NCI-H524 treated with DMSO at 0.1 percent for 48 hours (cell line): ENCODE results near the gene COL15A1.
"Not testable (repeated sequence)": the region's sequence is repeated elsewhere in the genome, so short reads cannot be mapped to it uniquely, and the experiment has no call there.

Experiments used
- DNase-seq: peaks from one replicate; lab custom pipeline; 2025; lab: John Stamatoyannopoulos, UW

The COL15A1 gene

DNA sequence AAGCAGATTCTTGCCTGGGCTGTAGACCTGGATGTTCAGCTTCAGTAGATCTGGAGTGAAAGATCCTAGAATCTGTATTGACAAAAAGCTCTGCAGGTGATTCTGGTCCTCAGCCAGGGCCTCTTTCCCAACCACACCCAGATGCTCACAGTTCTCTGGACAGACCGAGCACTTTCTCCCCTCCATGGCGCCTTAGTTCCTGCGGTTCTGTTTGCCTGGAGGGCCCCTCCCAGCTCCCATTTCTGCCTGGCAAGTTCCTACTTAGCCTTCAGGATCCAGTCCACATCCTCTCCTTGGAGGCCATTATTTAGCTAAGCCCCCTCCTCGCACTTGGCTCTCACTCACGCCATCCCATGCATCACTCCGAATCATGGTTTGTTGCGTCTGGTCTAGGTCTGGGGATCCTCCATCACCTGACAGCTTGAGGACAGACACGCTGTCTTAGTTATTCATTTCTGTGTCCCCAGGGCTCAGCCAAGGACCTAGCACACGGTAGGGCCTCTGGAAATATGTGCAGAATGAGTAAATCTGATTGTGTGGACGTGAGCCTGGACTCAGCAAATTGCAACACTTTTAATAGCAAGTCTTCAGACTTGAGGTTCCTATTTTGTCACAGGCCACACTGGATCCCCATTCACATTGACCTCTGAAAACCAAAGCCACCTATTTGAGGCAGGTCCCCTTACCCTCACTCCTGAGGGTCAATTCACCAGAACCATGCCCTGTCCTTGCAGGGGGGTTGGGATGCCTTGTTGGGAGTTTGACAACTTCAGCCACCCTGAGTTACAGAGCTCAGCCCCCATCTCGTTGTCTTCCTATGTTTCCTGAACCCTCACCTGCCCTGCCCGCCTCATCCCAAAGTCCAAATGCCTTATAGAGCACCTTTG is 50.7 kb downstream of the COL15A1 start:
- DNase-seq = no peak

DNA sequence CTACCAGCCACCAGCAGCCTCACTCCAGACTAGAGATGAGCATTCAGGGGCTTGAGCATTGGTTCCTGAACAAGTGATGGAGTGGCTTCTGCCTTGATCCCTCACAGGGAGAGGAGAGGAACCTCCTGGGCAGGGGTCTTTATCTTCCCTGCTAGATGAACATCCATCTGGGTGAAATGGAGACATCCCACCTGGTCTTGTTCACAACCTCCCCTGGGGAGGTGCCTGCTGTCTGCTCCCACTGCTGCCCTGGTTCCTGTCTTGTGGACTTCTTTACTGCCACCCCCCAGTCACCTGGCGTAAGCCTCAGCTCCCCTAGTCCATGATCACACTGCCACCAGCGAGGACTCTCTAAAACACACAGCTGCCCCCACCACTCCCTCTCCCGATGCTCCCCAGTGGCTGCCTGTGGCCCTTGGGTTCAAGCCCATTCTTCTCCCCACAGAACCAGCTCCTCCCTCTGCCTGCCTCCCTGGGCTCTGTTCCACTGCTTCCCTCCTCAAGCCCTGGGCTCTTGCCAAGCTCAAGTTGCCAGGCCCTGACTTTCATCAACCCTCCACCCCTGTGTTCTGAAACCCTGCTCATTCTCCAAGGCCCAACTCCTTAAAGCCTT is 51.5 kb downstream of the COL15A1 start:
- DNase-seq = no peak

DNA sequence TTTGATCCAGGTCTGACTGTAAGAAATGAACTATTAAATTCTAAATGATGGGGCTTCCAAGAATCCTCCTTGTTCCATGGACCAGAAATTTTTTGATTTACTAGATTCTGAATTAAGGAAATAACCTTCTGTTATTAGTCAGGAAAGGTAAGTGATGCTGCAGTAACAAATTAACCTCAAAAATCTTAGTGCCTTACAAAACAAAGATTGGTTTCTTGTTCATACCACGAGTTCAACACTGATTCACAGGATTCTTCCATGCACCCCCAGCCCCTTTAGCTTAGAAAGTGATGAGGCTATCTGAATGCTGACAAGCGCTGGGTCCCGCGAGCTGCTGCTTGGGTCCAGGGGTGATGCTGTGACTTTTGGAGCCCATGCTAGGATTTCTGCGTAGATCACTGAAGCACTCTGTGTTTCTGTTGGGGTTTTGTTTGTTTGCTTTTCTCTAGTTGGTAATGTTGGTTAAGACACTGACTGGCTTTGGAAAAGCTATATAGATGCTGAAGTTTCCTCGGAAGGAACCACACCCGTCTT is 52.3 kb downstream of the COL15A1 start:
- DNase-seq = no peak

DNA sequence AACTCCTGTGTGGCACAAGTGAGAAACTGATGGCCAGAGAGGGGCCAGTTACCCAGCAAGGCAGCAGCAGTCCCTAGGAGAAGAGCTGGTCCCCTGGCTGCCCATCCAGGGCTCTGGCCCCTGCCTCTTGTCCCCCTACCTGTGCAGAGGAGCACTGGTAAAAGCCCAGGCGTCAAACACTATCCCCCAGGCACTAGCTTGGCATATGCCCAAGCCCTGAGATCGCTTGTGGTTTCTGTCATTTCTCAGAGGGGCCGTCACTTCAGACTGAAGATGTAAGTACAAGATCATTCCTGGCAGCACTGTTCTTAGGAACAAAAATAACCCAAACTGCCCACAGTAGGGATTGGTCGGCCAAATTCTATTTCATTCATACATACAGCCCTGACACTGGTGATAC is 53.9 kb downstream of the COL15A1 start:
- no peak for DNase-seq

DNA sequence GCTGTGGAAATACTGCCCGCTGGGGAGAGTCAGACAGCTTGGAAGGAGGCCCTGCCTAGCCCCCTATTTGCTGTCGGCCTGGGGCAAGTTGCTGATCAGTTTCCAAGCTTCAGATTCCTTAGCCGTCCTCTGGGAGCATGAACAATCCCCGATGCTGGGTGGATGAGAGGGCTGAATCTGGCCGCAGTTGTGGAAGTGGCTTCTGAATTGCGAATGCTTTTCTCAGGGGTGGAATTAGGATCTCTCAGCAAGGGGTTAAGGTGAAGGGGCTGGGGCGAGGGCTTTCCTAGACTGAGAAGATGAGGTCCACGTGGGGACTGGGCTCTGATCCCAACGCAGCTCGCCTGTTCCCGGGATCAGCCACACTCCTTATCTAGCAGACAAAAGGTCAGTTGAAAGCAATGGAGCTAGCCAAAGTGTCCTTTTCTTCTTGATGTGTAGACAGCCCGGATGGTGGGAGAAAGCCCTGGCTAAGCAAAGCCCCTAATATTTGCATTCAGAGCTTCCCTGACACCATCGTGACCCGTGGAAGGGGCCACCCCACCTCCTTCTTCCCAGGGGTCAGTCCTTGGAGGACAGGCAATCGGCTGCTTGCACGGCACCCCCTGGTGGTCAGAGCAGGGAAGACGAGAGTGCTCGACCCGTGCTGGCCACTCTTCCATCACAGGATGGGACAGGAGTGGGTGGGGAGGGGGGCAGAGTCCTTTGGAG is 54.9 kb downstream of the COL15A1 start:
- DNase-seq = no peak

DNA sequence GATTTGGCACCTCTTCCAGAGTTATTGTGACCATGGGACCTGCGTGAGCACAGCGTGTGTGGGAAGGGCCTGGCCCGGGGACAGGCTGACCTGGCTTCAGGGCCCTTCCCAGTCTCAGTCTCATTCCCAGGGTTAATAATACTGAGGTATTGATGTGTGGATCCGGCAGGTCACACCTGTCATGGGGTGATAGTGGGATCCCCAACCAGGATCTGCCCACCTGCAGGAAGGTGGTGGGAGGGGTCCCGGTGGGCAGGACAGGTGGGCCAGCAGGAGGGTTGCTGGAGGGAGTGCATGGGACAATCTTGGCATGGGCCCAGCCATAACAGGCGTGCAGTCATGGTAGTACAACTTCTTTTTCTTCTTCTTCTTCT is 55.4 kb downstream of the COL15A1 start:
- no peak for DNase-seq

DNA sequence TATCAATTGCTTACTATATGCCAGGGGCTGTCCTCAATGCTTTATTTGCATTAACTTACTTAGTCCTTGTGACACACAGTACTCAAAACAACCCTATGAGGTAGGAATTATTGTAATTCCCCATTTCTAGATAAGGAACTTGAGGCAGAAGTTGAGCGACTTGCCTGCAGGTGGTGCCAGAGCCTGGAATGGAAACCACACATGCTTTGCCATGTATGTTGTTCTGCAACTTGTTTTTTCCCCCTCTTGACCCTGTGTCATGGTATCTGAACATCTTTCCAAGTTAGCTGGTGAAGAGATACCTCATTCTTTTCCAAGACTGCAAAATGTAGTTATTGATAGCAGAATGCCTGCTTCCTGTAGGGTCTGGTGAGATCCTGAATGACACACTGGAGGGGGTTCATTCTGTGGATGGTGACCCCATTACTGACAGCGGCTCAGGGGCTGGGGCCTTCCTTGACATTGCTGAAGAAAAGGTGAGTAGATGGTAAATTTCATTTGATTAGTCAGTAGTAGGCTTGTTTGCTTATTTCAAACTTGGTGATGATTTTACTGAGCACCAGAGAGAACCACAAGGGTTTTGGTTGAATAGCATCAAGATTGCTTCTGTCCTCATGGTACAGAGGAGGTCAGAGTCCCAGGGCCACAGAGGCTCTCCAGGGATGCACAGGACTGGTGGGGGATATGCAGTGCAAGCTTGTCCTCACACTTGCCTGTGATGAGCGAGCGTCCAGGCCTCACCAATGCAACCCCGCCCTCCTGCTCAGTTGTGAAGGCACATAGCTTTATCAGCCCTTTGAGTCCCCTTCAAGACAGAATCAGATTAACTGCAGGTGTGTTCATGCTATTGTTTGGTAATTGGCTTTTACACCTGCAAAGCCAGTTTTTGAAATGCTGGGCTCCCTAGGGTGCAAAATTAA is 57.0 kb downstream of the COL15A1 start:
- peak; percentile 19 for DNase-seq

DNA sequence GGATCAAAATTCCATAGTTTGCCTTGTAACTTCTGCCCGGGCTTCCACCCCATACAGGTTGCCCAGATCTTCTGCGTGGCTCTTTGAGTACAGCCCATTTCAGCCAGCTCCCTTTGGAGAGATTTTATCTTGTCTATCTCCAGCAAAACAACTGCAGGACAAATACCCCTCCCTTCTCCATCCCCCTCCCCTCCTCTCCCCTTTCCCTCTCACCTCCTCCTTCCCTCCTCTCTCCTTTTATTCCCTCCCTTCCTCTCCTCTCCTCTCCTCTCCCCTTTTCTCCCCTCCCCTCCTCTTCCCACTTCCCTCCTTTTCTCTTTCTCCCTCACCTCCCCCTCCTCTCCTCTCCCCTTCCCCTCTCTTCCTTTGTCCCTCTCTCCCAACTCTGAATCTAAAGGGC is 58.2 kb downstream of the COL15A1 start:
- no peak for DNase-seq

DNA sequence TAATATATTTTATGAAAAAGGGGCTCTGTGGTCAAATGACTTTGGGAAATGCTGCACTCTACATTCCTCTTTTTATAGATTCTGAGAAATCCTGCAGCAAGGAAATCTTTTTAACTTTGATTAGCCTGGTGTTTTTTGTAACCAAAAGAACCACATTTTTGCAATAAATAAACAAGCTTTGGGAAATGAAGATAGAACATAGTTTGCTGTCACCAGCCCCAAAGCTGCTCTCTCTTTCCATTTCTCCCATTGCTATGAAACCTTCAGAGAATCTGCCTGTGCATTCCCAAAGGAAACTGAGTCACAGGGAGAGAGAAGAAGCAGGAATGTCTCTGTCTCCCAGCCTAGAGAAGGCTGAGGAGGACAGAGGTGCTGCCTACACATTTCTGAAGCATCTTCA is 59.0 kb downstream of the COL15A1 start:
- no peak for DNase-seq

DNA sequence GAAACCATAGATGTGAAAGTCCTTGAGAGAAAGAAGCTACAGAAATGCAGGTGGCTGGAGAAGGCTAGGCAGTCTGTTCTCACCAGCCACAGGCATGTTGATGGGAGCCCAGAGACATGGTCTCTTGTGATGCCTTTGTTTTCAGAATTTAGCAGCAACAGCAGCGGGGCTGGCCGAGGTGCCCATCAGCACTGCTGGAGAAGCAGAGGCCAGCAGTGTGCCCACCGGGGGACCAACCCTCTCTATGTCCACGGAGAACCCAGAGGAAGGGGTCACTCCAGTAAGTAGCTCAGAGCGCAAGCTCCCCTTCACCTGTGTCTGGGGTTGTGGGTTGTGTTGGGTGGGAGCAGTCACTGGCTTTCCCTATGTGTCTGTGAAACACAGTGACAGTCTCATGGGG is 59.6 kb downstream of the COL15A1 start:
- DNase-seq = no peak

DNA sequence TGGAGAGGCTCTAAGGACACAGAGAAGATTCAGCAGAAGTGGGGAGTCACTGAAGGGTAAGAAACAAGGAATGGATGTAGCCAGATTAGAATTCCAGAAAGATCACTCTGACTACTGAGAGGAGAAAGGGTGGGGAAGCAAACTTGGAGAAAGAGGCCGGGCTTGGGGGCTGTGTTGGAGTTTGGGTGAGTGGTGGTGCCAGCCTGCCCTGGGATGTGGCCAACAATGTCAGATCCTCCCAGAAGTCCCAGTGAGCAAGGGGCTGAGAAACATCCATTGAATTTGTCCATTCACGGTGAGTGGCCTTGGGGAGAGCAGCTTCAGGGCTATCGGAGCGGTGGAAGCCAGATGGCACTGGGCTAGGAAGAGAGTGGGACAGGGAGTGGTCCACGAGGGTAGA is 60.4 kb downstream of the COL15A1 start:
- no peak for DNase-seq

DNA sequence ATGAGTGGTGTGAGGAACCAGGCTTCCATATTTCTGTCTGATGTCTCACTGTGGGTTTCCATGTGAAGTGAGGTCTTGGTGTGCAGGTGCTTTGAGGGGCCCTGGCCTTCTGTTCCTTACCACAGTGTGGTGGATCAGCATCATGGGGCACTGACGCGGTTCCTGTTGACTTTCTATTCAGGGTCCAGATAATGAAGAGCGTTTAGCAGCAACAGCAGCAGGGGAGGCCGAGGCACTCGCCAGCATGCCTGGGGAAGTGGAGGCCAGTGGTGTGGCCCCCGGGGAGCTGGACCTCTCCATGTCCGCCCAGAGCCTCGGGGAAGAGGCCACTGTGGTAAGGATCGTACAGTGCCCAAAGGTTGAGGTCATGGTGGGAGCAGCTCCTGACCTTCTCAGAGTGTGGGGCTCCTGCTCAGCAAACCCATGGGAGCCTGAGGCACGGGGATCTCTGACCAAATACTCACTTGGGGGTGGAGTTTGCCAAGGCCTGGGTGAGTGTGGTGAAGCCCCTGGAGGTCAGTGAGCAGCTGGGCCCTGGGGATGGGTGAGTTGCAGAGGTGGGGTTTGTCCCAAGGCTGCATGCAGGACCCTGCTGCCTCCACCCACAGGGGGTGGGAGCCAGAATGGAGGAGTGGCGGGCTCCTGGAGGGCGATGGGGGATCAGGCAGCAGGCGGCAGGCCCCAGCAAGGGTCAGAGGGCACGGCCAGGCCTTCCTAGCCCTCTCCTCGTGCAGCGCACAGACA is 61.2 kb downstream of the COL15A1 start:
- no peak for DNase-seq

DNA sequence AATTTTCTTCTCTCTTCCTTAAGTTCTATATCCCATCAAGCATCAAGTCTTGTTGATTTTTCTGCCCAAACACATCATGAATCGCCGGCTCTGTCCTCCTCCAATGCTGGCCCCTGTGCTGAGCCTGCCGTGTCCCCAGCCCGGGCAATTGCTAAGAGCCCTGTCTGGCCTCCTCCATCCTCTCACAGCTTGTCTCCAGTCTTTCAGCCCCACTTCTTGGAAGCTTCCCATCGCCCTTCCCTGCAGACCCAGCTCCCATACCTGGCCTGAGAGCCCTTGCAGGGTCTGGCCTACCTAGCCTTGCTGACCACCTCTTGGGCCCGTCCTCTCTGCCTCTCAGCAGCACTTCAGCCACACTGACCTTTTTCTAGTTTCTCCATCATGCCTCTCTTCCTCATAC is 61.9 kb downstream of the COL15A1 start:
- no peak for DNase-seq

DNA sequence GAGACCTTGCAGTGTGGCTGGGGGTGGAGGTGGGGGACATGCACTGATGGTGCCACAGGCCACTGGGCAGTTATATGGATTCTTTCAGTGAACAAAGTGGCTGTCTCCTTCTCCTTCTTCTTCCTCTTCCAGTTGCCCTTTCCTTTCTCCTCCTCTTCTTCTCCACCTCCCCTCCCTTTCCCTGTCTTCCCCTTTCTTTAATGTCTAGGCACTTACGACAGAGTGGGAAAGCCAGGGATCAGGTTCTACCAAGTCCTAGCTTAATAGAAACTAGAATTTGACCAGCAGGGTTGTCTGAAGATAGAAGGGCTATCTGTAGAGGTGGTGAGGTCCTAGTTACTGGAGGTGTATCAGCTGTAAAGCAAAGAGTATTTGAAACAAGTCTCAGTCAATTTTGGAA is 62.8 kb downstream of the COL15A1 start:
- no peak for DNase-seq

DNA sequence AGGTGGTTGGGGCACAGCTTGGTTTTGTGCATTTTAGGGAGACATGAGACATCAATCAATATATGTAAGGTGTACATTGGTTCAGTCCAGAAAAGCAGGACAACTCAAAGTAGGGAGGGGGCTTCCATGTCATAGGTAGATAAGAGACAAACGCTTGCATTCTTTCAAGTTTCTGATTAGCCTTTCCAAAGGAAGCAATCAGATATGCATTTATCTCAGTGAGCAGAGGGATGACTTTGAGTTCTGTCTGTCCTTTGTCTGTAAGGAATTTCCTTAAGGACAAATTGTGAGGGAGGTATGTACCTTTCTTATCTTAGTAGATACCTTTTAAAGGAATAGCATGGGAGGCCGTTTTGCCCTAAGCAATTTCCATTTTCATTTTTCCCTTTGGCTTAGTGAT is 63.3 kb downstream of the COL15A1 start:
- DNase-seq = no peak

DNA sequence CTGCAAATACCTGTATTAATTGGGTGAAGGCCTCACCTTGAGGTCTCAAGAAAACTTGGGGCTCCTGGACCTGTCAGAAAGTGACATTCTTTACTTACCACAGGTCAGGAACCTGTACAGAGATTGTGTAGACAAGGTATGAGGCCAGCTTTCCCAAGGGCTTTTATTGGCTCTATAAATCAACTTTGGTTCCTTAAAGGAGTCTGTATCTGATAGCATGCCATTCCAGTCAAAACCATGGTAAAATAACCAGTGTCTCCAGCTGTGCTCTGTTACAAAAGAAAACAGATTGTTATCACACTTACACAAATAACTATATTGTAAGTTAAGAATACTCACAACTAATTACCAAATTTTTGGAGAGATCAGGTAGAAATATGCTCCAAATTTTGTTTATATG is 64.5 kb downstream of the COL15A1 start:
- DNase-seq = no peak

DNA sequence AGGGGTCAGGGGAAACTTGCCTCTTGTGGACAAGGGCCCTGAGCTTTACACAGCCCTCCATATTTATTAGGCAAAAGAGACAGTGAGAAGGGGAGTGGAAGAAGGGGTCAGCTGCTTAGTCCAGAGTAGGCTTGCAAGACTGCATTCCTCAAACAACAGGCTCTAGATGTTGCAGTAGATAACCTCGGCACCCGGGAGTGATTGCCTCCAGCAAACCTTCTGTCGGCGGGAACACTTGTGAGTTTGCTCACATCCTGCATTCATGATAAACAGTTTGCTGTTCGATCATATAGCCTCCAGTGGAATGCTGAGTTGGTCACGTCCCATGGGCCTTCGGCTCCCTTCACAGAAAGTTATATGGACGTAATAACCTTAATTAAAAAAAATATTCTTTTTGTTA is 66.7 kb downstream of the COL15A1 start:
- not testable (repeated sequence) for DNase-seq

DNA sequence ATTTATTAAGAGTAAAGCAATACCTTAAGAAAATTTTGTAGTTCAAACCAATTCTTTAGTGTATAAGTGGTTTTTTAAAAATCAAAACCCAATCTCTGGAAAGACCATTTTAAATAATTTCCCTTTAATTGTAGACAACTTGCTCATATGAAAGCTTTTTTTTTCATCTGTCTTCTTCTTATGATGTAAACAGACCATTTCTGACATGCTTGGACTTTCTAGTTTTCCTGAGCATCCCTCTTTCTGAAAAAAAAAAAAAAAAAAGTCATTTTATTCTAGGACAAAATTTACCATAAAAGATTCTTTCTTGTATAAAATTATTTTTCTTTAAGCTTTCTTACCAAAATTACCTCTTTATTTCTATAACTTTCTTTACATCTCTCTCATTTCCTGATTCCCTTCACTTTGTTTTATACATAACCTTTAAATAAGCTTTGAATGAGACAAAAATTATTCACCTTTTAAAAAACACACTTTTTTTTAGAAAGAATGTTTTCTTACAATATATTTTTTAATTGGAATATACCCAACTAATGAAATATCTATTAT is 67.5 kb downstream of the COL15A1 start:
- no peak for DNase-seq

DNA sequence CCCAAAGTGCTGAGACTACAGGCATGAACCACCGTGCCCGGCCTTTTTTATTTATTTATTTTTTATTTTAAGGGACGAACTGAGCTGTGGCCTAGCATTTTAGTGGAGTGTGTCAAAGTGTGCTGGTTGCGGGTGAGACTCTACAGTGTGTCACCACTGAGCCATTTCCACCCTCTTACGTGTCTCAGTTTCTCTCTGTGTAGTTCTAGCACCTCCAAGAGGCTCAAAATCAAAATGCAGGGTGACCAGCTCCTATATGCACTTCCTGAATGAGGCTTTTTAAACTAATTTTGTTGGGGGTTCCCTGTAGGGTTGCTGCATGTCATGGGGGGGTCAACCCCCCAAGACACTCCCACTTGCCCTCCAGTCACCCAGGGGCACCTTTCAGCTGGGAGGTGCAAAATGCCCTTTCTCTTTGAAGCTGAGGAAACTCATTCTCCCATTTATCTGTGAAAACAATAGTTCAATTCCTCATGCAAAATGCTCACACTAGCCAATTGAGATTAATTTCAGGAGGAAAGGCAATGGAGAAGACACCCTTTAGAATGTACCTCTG is 69.3 kb downstream of the COL15A1 start:
- no peak for DNase-seq

DNA sequence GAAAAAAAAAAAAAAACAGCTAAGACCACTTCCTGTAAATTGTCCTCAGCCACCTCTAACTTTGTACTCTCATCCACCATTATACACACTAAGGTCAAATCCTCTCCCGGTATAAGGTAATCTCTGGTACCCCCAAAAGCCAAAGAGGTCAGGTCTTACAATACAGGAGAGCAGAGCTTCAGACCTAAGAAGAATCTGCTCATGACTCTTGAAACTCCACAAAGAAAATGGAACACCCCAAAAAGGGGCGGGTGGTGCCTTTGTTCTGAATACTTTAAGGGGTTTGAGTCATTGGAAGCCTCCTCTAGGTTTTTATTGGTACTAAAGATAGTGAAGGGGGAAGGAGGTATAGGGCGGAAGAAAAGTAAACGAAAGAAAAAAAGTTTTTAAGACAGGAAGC is 69.8 kb downstream of the COL15A1 start:
- no peak for DNase-seq
